ENCODE measurements around the gene COX17. TPM values are rescaled to one million over a fixed set of nuclear protein-coding genes. Genes with fewer than 3 reads are reported as not detected.

The COX17 gene
- total and polyA plus RNA-seq, 9 of the 15 experiments (the other 6 are each of a cell fraction or from before 2014, with no cell fraction given), result 29.1 to 167 (median 60.6) TPM

- TF ChIP-seq HMBOX1 (IDR thresholded peaks at IDR 0.05) (peak; percentile 76), MAFK (IDR thresholded peaks at IDR 0.05; ENCODE audit: low read length) (no peak)
These were observed 4.1 kb upstream of the COX17 start (continued) for GRCh38 chr3:119681279-119681678.

GRCh38 chr3:119679874-119680273 lies 2.7 kb upstream of the COX17 start:
- Histone ChIP-seq H3K9ac (ENCODE audit: insufficient read depth in 1 of 2, low read depth in 2 of 2, low read length in 2 of 2) (no peak overlapping the region), H3K36me3 (ENCODE audit: control insufficient read depth, insufficient read depth, low read length) (peaks cover 4% of the 10 kb centered on the region; the same call in 2 of the 3 replicates), H3K4me3 (no peak overlapping the region), H3K27me3 (ENCODE audit: control insufficient read depth in 2 of 2, insufficient read depth in 2 of 2, low read length in 2 of 2) (no peaks in the 10 kb centered on the region), H3K9me3 (replicated peaks; ENCODE audit: control insufficient read depth, insufficient read depth, low read depth, low read length) (no peaks in the 10 kb centered on the region), H3K4me2 (ENCODE audit: insufficient read depth, low read length) (no peak overlapping the region), H3K4me1 (replicated peaks in 1 of 2; ENCODE audit: control insufficient read depth in 2 of 2, insufficient read depth in 2 of 2, low read length in 2 of 2) (peaks cover 0 to 7% of the 10 kb centered on the region in 2 experiments; a peak in 2 of 5 replicates), H3K9me1 (ENCODE audit: control insufficient read depth, insufficient read depth, low read length) (no peaks in the 10 kb centered on the region), H2AFZ (ENCODE audit: low read depth, low read length) (no peak overlapping the region), H4K20me1 (replicated peaks; ENCODE audit: control insufficient read depth, insufficient read depth, low read length) (no peaks in the 10 kb centered on the region), H3K27ac (ENCODE audit: extremely low read depth, low read depth, low read length) (0 out of 3 replicates have a peak overlapping the region, but pooled peaks have one; percentile 39), H3K79me2 (ENCODE audit: control insufficient read depth, insufficient read depth, low read length) (peaks cover 17% of the 10 kb centered on the region)
- BruUV-seq (replicated peaks), result no TSS peak
- ChIA-PET CTCF (ENCODE audit: low intra/inter-chr PET ratio) (no interaction called here), POLR2A (interaction anchor here (1.3 kb wide), 1 partner anchor 216 kb away, joined by 3 read pairs; the partner anchor contains the start of gene TMEM39A)
- ATAC-seq, result no peak
- in situ Hi-C loops (cut with MboI) (loop anchor here (25.0 kb wide), 2 partner anchors 543 to 793 kb away; partner anchors contain the start of gene TEX55), intact Hi-C loops (cut with micrococcal nuclease) (loop anchor here (5.0 to 10.0 kb wide), 8 partner anchors 43 to 795 kb away; partner anchors contain the start of gene CD80)
- FAIRE-seq, result no peak
- peak in 1 of 4 experiments; percentile 7 for DNase-seq (ENCODE audit: extremely low read depth in 1 of 4, low spot score in 3 of 4)
- TF ChIP-seq VEZF1 (CRISPR knock-in tag; IDR thresholded peaks at IDR 0.05) (peak; percentile 27; the same call in 1 of the 2 replicates), JUND (IDR thresholded peaks at IDR 0.05; ENCODE audit: borderline replicate concordance, low read depth, low read length) (peak; percentile 28; the same call in 1 of the 2 replicates), JUND (tag; IDR thresholded peaks at IDR 0.05; ENCODE audit: borderline replicate concordance, low read depth, low read length) (no peak; the same call in 2 of the 3 replicates), FOXP4 (CRISPR knock-in tag; IDR thresholded peaks at IDR 0.05; ENCODE audit: borderline replicate concordance) (no peak), ZNF644 (tag; IDR thresholded peaks at IDR 0.05; ENCODE audit: low read depth) (0 out of 2 replicates have a peak, but pooled peaks have one; percentile 29), ARID1B (IDR thresholded peaks at IDR 0.05) (0 out of 2 replicates have a peak, but pooled peaks have one; percentile 14), PHTF2 (CRISPR knock-in tag; IDR thresholded peaks at IDR 0.05) (no peak), RAD21 (CRISPR knock-in tag; conservative IDR thresholded peaks at IDR 0.05 in 1 of 2, IDR thresholded peaks at IDR 0.05 in 1 of 2) (peak; percentile 23 to 32; a peak in 1 of 4 replicates), CTBP1 (IDR thresholded peaks at IDR 0.05; ENCODE audit: borderline replicate concordance) (0 out of 2 replicates have a peak, but pooled peaks have one; percentile 18)
